Measurements from ENCODE around the gene C17orf107. TPM values are rescaled to one million over a fixed set of nuclear protein-coding genes. Genes with fewer than 3 reads are reported as not detected.
A peak's percentile ranks its signal among the peaks of the same experiment; 100 is the strongest.

C17orf107 gene
- total RNA-seq, 1 donor from 2014 or later: 0.80 TPM

DNA sequence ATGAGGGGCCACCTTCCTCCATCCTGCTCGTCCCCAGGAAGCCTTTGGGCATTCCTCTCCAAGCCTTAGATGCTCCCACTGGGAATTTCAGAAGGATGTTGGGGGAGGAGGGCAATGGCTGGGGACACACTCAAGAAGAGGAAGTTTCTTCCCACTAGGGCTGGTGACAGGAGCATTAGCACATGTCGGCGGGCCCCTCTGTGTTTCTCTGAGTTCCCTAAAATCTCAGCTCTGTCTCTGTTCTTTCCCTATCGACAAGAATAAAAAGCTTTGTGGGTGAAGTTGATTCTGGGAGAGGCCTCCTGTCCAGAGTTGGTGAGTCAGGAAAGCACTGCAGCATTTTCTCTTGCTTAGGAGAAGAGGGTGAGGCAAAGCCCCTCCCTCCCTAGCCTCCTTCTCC, 19.7 kb upstream of the C17orf107 start:
- Histone ChIP-seq H3K9me3 (replicated peaks) (no peaks in the 10 kb centered on the region), H3K27ac (replicated peaks) (no peak overlapping the region), H3K27me3 (ENCODE audit: low read depth) (no peaks in the 10 kb centered on the region), H3K4me3 (no peak overlapping the region), H3K36me3 (peaks cover 34% of the 10 kb centered on the region), H3K4me1 (peaks cover 7% of the 10 kb centered on the region)
- intact Hi-C loops (cut with micrococcal nuclease): no loop called here
- TF ChIP-seq, protein P1, sequence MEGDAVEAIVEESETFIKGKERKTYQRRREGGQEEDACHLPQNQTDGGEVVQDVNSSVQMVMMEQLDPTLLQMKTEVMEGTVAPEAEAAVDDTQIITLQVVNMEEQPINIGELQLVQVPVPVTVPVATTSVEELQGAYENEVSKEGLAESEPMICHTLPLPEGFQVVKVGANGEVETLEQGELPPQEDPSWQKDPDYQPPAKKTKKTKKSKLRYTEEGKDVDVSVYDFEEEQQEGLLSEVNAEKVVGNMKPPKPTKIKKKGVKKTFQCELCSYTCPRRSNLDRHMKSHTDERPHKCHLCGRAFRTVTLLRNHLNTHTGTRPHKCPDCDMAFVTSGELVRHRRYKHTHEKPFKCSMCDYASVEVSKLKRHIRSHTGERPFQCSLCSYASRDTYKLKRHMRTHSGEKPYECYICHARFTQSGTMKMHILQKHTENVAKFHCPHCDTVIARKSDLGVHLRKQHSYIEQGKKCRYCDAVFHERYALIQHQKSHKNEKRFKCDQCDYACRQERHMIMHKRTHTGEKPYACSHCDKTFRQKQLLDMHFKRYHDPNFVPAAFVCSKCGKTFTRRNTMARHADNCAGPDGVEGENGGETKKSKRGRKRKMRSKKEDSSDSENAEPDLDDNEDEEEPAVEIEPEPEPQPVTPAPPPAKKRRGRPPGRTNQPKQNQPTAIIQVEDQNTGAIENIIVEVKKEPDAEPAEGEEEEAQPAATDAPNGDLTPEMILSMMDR (IDR thresholded peaks at IDR 0.05; ENCODE audit: borderline replicate concordance): no peak
- DNase-seq: no peak

DNA sequence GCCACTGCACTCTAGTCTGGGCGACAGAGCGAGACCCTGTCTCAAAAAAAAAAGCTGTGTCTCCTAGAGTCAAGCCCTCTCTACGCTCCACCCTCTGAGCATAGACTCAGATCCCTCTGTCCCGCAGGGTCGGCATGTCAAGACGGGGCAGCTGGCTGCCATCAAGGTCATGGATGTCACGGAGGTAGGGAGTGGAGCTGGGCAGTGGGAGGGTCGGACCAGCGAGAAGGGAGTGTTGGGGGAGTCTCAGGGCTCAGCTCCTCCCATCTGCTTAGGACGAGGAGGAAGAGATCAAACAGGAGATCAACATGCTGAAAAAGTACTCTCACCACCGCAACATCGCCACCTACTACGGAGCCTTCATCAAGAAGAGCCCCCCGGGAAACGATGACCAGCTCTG, 18.5 kb upstream of the C17orf107 start:
- peaks cover 46% of the 10 kb centered on the region for H3K36me3 ChIP-seq
- H3K9me3 ChIP-seq (replicated peaks): no peaks in the 10 kb centered on the region
- intact Hi-C loops (cut with micrococcal nuclease): loop anchor here (10.0 kb wide), 1 partner anchor 46 kb away; the partner anchor contains the start of gene MINK1
- peaks cover 7% of the 10 kb centered on the region for H3K4me1 ChIP-seq
- TF ChIP-seq, protein P1 (IDR thresholded peaks at IDR 0.05; ENCODE audit: borderline replicate concordance): no peak
- no peaks in the 10 kb centered on the region for H3K27me3 ChIP-seq (ENCODE audit: low read depth)
- H3K27ac ChIP-seq (replicated peaks): no peak overlapping the region
- no peak for DNase-seq
- no peak overlapping the region for H3K4me3 ChIP-seq

DNA sequence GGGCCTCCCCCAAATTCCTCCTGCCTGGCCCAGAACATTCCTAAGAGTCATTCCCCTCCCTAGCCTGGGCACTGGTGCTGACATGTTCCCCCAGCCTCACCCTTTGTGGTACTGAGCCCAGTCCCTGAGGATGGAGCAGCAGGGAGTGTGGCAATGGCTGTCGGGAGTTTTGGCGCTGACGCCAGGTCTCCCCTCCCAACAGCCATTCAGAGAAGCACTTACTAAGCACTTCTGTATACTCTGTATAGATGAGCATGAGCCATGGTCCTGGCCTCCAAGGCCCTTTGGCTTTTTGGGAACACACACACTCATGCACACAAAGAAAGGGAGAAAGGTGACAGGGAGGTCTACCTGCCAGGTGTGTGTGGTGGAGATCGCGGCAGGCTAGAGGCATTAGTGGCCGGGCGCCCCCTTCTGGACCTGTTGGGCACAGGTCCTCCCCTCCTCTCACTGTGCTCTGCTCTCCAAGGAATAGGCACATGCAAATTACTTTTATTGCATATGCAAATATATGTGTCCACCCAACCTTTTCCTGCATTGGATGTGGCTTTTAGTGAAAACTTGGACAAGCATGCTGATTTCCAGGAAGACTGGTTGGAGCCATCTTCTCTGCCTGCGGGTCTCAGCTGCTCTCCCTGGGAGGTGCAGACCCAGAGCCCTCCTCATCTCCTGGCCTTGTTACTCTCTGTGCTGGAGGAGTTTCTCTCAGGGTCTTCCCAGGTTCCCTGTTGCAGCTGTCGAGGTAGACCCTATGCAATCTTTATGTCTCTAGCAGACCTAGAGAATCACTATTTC, 17.4 kb upstream of the C17orf107 start:
- intact Hi-C loops (cut with micrococcal nuclease): loop anchor here (10.0 kb wide), 1 partner anchor 47 kb away; the partner anchor contains the start of gene MINK1
- peak; percentile 58 for DNase-seq

DNA sequence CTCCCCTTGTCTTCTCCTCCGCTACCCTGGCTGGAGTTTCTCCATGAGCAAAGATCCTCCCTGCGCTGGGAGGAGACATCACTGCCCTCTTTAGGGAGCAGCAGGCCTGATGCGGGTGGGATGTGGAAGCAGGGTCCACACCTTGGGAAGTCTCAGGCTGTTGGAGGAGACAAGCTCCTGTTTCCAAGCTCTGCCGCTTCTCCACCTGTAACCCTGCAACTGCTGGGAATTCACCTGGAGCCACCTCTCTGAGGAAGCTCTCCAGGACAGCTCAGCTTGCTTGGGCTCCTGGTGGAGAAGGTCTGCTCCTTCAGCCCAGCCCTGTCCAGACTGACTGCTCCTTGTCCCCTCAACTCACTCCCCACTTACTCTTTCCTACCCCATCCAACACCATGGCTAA, 14.8 kb upstream of the C17orf107 start:
- H3K4me3 ChIP-seq: no peak overlapping the region
- peaks cover 7% of the 10 kb centered on the region for H3K4me1 ChIP-seq
- TF ChIP-seq, protein P1 (IDR thresholded peaks at IDR 0.05; ENCODE audit: borderline replicate concordance): no peak
- no peak for DNase-seq
- no peak overlapping the region for H3K27ac ChIP-seq (replicated peaks)
- peaks cover 62% of the 10 kb centered on the region for H3K36me3 ChIP-seq
- no peaks in the 10 kb centered on the region for H3K27me3 ChIP-seq (ENCODE audit: low read depth)
- intact Hi-C loops (cut with micrococcal nuclease): loop anchor here (10.0 kb wide), 1 partner anchor 50 kb away; the partner anchor contains the start of gene MINK1
- H3K9me3 ChIP-seq (replicated peaks): no peaks in the 10 kb centered on the region

More for the DNA sequence above, 17.4 kb upstream of the C17orf107 start:
- peaks cover 57% of the 10 kb centered on the region for H3K36me3 ChIP-seq
- TF ChIP-seq, protein P1 (IDR thresholded peaks at IDR 0.05; ENCODE audit: borderline replicate concordance): peak; percentile 88
- H3K4me1 ChIP-seq: peaks cover 7% of the 10 kb centered on the region
- H3K9me3 ChIP-seq (replicated peaks): no peaks in the 10 kb centered on the region
- no peak overlapping the region for H3K4me3 ChIP-seq
- no peak overlapping the region for H3K27ac ChIP-seq (replicated peaks)
- no peaks in the 10 kb centered on the region for H3K27me3 ChIP-seq (ENCODE audit: low read depth)

DNA sequence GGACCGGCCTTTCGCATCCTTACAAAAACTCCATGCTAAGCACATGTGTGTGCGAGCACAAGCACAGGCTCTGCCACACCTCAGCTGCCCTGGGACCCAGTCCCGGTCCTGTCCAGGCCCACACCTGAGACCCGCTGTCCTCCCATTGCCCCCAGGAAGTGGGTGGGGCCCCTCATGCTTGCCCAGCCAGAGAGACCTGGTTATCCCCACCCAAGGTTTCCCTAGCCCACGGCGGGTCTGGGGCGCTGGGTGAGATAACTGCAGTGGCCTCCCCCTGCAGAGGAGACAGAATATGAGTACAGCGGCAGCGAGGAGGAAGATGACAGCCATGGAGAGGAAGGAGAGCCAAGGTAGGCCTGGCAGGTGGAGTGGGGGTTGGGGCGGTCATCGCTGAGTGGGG, 12.5 kb upstream of the C17orf107 start:
- DNase-seq: no peak
- intact Hi-C loops (cut with micrococcal nuclease): loop anchor here (5.0 to 10.0 kb wide), 2 partner anchors 52 to 100 kb away; partner anchors contain the start of genes GLTPD2, MINK1 and VMO1
- peaks cover 71% of the 10 kb centered on the region for H3K36me3 ChIP-seq
- H3K27ac ChIP-seq (replicated peaks): no peak overlapping the region
- H3K9me3 ChIP-seq (replicated peaks): no peaks in the 10 kb centered on the region
- H3K4me1 ChIP-seq: peaks cover 3% of the 10 kb centered on the region
- no peaks in the 10 kb centered on the region for H3K27me3 ChIP-seq (ENCODE audit: low read depth)
- H3K4me3 ChIP-seq: no peak overlapping the region
- TF ChIP-seq, protein P1 (IDR thresholded peaks at IDR 0.05; ENCODE audit: borderline replicate concordance): no peak

Measured in left ventricle myocardium inferior (tissue), 1 donor.